HG02970 (cell line): ENCODE data around the gene GLOD4.
"Not testable (repeated sequence)": the region's sequence is repeated elsewhere in the genome, so short reads cannot be mapped to it uniquely, and the experiment has no call there.

ENCODE experiments used
- ATAC-seq: cut with Tn5 transposase; IDR thresholded peaks from one replicate; pipeline ENCODE4 v1.9.1; 2021; ENCODE audit warnings: mild to moderate bottlenecking, moderate library complexity, moderate number of reproducible peaks; ENCODE audit not compliant: unreplicated experiment, low FRiP score

Gene GLOD4, protein sequence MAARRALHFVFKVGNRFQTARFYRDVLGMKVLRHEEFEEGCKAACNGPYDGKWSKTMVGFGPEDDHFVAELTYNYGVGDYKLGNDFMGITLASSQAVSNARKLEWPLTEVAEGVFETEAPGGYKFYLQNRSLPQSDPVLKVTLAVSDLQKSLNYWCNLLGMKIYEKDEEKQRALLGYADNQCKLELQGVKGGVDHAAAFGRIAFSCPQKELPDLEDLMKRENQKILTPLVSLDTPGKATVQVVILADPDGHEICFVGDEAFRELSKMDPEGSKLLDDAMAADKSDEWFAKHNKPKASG

GRCh38 chr17:781805-782731 lies at the start of gene GLOD4, which contains the start of gene MRM3:
TSS of gene GLOD4 (minus strand) at chr17:782280. CDS start at chr17:782255, 25 bp downstream.
TSS of gene MRM3 (plus strand) at chr17:782353. CDS start at chr17:782379, 26 bp downstream.
- peak; percentile 94 for ATAC-seq

GRCh38 chr17:830950-831349 lies 48.9 kb upstream of the GLOD4 start:
- no peak for ATAC-seq

DNA sequence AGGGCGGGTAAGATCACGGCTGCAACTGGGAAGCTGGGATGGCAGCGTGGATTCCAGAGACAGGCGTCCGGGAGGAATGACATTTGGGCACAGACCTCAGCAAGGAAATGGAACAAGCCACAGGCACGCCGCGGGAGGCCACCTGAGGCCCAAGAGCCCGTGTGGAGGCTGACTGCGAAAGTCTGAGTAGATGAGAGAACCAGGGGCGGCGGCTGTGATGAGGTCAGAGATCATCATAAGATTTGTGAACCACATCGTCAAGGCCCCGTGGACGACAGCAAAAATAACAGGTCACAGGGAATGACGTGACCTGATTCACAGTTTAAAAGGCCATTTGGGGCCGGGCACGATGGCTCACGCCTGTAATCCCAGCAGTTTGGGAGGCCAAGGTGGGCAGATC lies 48.3 kb upstream of the GLOD4 start:
- no peak for ATAC-seq

DNA sequence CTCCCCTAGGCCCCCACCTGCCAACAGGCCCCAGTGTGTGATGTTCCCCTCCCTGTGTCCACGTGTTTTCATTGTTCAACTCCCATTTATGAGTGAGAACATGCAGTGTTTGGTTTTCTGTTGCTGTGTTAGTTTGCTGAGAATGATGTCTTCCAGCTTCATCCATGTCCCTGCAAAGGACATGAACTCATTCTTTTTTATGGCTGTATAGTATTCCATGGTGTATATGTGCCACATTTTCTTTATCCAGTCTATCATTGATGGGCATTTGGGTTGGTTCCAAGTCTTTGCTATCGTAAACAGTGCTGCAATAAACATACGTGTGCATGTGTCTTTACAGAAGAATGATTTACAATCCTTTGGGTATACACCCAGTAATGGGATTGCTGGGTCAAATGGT lies 47.5 kb upstream of the GLOD4 start:
- not testable (repeated sequence) for ATAC-seq

- no peak for ATAC-seq
These were observed 46.7 kb upstream of the GLOD4 start for GRCh38 chr17:828761-829160.

GRCh38 chr17:826778-827177 lies 44.7 kb upstream of the GLOD4 start:
- ATAC-seq = no peak

- ATAC-seq = no peak
These were observed 43.1 kb upstream of the GLOD4 start for GRCh38 chr17:825216-825615.

GRCh38 chr17:824378-824777 lies 42.3 kb upstream of the GLOD4 start:
- no peak for ATAC-seq

- ATAC-seq = no peak
These were observed 41.4 kb upstream of the GLOD4 start for GRCh38 chr17:823501-823902.

- no peak for ATAC-seq
These were observed 37.2 kb upstream of the GLOD4 start for GRCh38 chr17:819251-819650.

- no peak for ATAC-seq
These were observed 32.3 kb upstream of the GLOD4 start for GRCh38 chr17:814371-814770.

DNA sequence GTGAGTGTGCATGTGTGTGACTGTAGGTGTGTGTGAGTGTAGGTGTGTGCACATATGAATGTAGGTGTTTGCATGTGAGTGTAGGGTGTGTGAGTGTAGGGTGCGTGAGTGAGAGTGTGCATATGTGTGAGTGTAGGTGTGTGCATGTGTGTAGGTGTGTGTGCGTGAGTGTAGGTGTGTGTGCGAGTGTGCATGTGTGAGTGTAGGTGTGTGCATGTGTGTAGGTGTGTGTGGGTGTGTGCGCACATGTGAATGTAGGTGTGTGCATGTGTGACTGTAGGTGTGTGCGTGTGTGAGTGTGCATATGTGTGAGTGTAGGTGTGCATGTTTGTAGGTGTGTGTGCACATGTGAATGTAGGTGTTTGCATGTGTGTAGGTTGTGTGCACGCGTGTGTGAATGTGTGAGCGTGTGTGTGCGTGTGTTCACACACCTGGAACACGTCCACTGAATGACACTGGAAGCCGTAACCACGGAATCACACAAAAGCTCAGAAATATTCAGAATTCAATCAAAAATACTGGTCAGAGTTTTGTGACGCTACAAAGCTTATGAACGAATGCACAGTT lies 30.6 kb upstream of the GLOD4 start:
- ATAC-seq = no peak

GRCh38 chr17:811051-811784 lies 29.1 kb upstream of the GLOD4 start:
- ATAC-seq = no peak

DNA sequence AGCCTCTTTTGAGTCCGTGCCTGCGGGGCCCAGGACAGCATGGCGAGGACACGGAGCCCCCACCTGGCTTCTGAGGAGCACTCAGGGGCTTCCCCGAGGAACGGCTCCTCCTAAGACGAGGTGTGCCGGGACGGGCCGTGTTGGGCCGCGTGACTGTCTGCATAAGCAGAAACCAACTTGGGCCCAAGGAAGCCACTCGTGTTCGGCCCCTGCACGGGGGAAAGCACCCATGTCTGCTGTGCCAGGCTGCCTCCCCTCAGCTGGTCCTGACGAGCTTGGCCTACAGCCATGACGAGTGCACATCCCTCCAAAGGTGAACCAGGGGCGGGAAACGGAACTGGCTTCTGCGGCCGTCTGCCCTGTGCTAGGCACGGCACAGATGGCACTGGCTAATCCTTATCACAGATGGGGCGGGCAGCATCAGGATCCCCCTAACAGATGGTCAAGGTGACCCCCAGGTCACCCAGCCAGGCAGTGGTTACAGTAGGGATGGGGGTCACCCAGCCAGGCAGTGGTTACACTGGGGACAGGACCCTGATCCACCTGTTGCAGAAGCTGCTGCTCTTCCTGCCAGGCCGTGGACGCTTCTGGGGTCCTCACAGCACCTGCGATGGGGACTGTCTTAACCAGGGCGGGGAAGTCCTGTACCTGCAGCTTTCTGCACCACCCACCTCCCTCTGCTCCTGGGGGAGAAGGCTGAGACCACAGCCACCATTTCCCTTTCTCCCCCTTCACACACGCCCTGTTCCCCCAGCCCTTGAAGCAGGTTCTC lies 25.6 kb upstream of the GLOD4 start:
- no peak for ATAC-seq

- ATAC-seq = no peak
These were observed 24.9 kb upstream of the GLOD4 start for GRCh38 chr17:806781-807522.

GRCh38 chr17:806346-806745 lies 24.3 kb upstream of the GLOD4 start:
- ATAC-seq = no peak

- ATAC-seq = not testable (repeated sequence)
These were observed 23.8 kb upstream of the GLOD4 start for GRCh38 chr17:805886-806285.

- no peak for ATAC-seq
These were observed 22.7 kb upstream of the GLOD4 start for GRCh38 chr17:804541-805435.
